ENCODE measurements around the gene EXO1.
A peak's percentile ranks its signal among the peaks of the same experiment; 100 is the strongest.
"Not testable (repeated sequence)": the region's sequence is repeated elsewhere in the genome, so short reads cannot be mapped to it uniquely, and the experiment has no call there.

Gene EXO1

GRCh38 chr1:241847796-241848685 is at the start of gene EXO1:
Gene EXO1 (plus strand): TSS chr1:241848204. CDS start chr1:241850426, 2,222 bp downstream.
- peak; percentile 80 for DNase-seq (ENCODE audit: low read depth)

- no peak for DNase-seq (ENCODE audit: low read depth)
These were observed 48.6 kb upstream of the EXO1 start for GRCh38 chr1:241799416-241799815.

- no peak for DNase-seq (ENCODE audit: low read depth)
These were observed 47.4 kb upstream of the EXO1 start for GRCh38 chr1:241800640-241801039.

- DNase-seq (ENCODE audit: low read depth), result no peak
These were observed 45.1 kb upstream of the EXO1 start for GRCh38 chr1:241802863-241803262.

GRCh38 chr1:241804706-241805105 is 43.3 kb upstream of the EXO1 start:
- DNase-seq (ENCODE audit: low read depth), result not testable (repeated sequence)

- DNase-seq (ENCODE audit: low read depth), result no peak
These were observed 39.7 kb upstream of the EXO1 start for GRCh38 chr1:241808265-241808664.

- DNase-seq (ENCODE audit: low read depth), result no peak
These were observed 37.1 kb upstream of the EXO1 start for GRCh38 chr1:241810769-241811405.

- no peak for DNase-seq (ENCODE audit: low read depth)
These were observed 34.2 kb upstream of the EXO1 start for GRCh38 chr1:241813768-241814320.

GRCh38 chr1:241816008-241816407 is 32.0 kb upstream of the EXO1 start:
- no peak for DNase-seq (ENCODE audit: low read depth)

GRCh38 chr1:241817331-241817792 is 30.6 kb upstream of the EXO1 start:
- DNase-seq (ENCODE audit: low read depth), result no peak

GRCh38 chr1:241817956-241818612 is 29.9 kb upstream of the EXO1 start:
- DNase-seq (ENCODE audit: low read depth), result no peak

GRCh38 chr1:241819340-241819866 is 28.6 kb upstream of the EXO1 start:
- DNase-seq (ENCODE audit: low read depth), result no peak

- DNase-seq (ENCODE audit: low read depth), result no peak
These were observed 26.6 kb upstream of the EXO1 start for GRCh38 chr1:241821363-241821762.

GRCh38 chr1:241822846-241823245 is 25.2 kb upstream of the EXO1 start:
- DNase-seq (ENCODE audit: low read depth), result no peak

- DNase-seq (ENCODE audit: low read depth), result no peak
These were observed 24.1 kb upstream of the EXO1 start for GRCh38 chr1:241823925-241824324.

GRCh38 chr1:241825581-241825980 is 22.4 kb upstream of the EXO1 start:
- no peak for DNase-seq (ENCODE audit: low read depth)

- not testable (repeated sequence) for DNase-seq (ENCODE audit: low read depth)
These were observed 21.4 kb upstream of the EXO1 start for GRCh38 chr1:241826613-241827012.

GRCh38 chr1:241827264-241827663 is 20.7 kb upstream of the EXO1 start:
- DNase-seq (ENCODE audit: low read depth), result no peak

GRCh38 chr1:241828463-241829021 is 19.5 kb upstream of the EXO1 start:
- no peak for DNase-seq (ENCODE audit: low read depth)

- no peak for DNase-seq (ENCODE audit: low read depth)
These were observed 18.5 kb upstream of the EXO1 start for GRCh38 chr1:241829468-241829867.

GRCh38 chr1:241834733-241835377 is 13.1 kb upstream of the EXO1 start:
- DNase-seq (ENCODE audit: low read depth), result no peak
